ENCODE measurements around the gene PAXIP1.
"Not testable (repeated sequence)": the region's sequence is repeated elsewhere in the genome, so short reads cannot be mapped to it uniquely, and the experiment has no call there.

The PAXIP1 gene, protein sequence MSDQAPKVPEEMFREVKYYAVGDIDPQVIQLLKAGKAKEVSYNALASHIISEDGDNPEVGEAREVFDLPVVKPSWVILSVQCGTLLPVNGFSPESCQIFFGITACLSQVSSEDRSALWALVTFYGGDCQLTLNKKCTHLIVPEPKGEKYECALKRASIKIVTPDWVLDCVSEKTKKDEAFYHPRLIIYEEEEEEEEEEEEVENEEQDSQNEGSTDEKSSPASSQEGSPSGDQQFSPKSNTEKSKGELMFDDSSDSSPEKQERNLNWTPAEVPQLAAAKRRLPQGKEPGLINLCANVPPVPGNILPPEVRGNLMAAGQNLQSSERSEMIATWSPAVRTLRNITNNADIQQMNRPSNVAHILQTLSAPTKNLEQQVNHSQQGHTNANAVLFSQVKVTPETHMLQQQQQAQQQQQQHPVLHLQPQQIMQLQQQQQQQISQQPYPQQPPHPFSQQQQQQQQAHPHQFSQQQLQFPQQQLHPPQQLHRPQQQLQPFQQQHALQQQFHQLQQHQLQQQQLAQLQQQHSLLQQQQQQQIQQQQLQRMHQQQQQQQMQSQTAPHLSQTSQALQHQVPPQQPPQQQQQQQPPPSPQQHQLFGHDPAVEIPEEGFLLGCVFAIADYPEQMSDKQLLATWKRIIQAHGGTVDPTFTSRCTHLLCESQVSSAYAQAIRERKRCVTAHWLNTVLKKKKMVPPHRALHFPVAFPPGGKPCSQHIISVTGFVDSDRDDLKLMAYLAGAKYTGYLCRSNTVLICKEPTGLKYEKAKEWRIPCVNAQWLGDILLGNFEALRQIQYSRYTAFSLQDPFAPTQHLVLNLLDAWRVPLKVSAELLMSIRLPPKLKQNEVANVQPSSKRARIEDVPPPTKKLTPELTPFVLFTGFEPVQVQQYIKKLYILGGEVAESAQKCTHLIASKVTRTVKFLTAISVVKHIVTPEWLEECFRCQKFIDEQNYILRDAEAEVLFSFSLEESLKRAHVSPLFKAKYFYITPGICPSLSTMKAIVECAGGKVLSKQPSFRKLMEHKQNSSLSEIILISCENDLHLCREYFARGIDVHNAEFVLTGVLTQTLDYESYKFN

DNA sequence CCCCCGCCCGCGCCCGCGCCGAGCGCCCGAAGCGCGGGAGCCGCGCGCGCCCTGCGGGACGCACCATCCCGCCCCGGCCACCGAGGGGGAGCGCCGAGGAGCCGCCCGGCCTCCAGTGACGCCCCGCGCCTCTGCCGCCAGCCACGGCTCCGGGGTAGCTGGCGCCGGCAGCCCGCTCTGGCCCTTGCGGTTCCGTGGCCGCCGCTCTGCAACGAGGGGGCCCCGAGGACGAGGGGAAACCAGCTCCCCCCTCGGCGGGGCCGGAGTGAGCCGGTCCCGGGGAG, at the start of gene PAXIP1:
PAXIP1 (minus strand) TSS at position 33 of the 284 bp plus-strand sequence. CDS start 195 bp downstream, outside the sequence.
- Histone ChIP-seq H3K9me3 (ENCODE audit: control insufficient read depth in 2 of 2, low read length in 2 of 2) (no peaks in the 10 kb centered on the region), H3K4me1 (ENCODE audit: control insufficient read depth in 2 of 2, insufficient read depth in 2 of 2, low read length in 2 of 2) (peaks cover 7 to 10% of the 10 kb centered on the region in 2 donors), H3K27me3 (ENCODE audit: control insufficient read depth in 2 of 2, insufficient read depth in 2 of 2, low read length in 2 of 2) (no peaks in the 10 kb centered on the region), H3K9ac (ENCODE audit: low read depth in 1 of 2, low read length in 2 of 2) (peak within 1 kb of the TSS; percentile 80 to 97), H3K4me3 (ENCODE audit: low read length in 2 of 2) (peak within 1 kb of the TSS; percentile 89 to 91), H3K36me3 (ENCODE audit: control insufficient read depth in 2 of 2, insufficient read depth in 2 of 2, low read length in 2 of 2) (peaks cover 1 to 4% of the 10 kb centered on the region in 2 donors), H3K27ac (ENCODE audit: low read depth in 2 of 2, low read length in 2 of 2) (peak within 1 kb of the TSS; percentile 90 to 93)

DNA sequence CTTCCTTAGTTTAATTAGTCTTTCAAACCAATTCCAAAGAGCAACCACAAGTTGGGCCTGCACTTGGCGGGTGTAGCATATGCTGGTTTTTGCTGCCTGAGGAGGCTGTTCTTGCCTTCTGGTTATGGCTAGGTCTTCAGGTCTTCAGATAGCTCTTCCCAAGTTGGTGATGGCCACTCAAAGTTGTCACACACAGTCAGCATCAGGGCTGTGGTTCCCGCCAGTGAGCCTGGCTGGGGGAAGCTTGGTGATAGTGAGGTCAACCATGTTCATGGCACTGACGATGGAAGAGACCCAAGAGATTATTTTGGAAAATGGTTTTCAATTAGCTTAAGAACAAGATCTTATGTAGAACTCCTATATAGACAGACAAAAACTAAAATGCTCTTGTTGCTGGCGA, 48.4 kb upstream of the PAXIP1 start:
- no peaks in the 10 kb centered on the region for H3K36me3 ChIP-seq (ENCODE audit: control insufficient read depth in 2 of 2, insufficient read depth in 2 of 2, low read length in 2 of 2)
- H3K4me3 ChIP-seq (ENCODE audit: low read length in 2 of 2): no peak overlapping the region
- no peaks in the 10 kb centered on the region for H3K4me1 ChIP-seq (ENCODE audit: control insufficient read depth in 2 of 2, insufficient read depth in 2 of 2, low read length in 2 of 2)
- no peak overlapping the region for H3K27ac ChIP-seq (ENCODE audit: low read depth in 2 of 2, low read length in 2 of 2)
- H3K9ac ChIP-seq (ENCODE audit: low read depth in 1 of 2, low read length in 2 of 2): no peak overlapping the region
- no peaks in the 10 kb centered on the region for H3K9me3 ChIP-seq (ENCODE audit: control insufficient read depth in 2 of 2, low read length in 2 of 2)
- no peaks in the 10 kb centered on the region for H3K27me3 ChIP-seq (ENCODE audit: control insufficient read depth in 2 of 2, insufficient read depth in 2 of 2, low read length in 2 of 2)

DNA sequence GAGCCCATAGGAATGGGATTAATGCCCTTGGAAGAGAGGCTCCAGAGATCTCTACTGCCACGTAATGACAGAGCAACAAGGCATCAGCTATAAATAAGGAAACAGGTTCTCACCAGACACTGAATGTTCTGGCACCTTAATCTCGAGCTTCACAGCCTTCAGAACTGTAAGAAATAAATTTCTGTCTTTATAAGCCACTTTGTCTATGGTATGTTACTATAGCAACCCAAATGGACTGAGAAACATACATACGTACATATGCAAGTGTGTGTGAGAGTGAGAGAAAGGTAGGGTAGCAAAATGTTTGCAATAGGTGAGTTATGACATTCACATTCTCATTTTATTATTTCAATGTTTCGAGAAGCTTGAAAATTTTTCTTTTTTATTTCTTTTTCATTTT, 45.1 kb upstream of the PAXIP1 start:
- no peaks in the 10 kb centered on the region for H3K27me3 ChIP-seq (ENCODE audit: control insufficient read depth in 2 of 2, insufficient read depth in 2 of 2, low read length in 2 of 2)
- H3K4me3 ChIP-seq (ENCODE audit: low read length in 2 of 2): no peak overlapping the region
- no peak overlapping the region for H3K9ac ChIP-seq (ENCODE audit: low read depth in 1 of 2, low read length in 2 of 2)
- H3K27ac ChIP-seq (ENCODE audit: low read depth in 2 of 2, low read length in 2 of 2): no peak overlapping the region
- H3K36me3 ChIP-seq (ENCODE audit: control insufficient read depth in 2 of 2, insufficient read depth in 2 of 2, low read length in 2 of 2): no peaks in the 10 kb centered on the region
- H3K4me1 ChIP-seq (ENCODE audit: control insufficient read depth in 2 of 2, insufficient read depth in 2 of 2, low read length in 2 of 2): no peaks in the 10 kb centered on the region
- H3K9me3 ChIP-seq (ENCODE audit: control insufficient read depth in 2 of 2, low read length in 2 of 2): no peaks in the 10 kb centered on the region

DNA sequence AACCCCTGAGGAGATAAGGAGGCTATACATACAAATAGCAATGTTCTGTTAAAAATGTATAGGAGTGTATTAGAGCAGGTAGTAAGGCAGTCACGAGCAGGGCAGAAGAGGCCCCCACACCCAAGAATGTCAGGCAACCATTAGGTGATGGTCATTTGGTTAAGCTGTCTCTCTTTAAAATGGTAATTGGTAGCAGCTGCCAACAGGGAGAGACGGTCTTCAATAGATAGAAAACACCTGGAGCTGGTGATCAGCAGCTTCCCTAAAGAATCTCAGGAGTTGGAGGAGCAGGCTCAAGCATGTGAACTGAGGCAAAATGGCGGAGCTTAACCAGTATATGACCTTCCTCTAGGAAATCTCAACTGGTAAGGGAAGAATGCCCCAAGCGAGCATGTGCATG, 40.8 kb upstream of the PAXIP1 start:
- no peak overlapping the region for H3K4me3 ChIP-seq (ENCODE audit: low read length in 2 of 2)
- no peaks in the 10 kb centered on the region for H3K36me3 ChIP-seq (ENCODE audit: control insufficient read depth in 2 of 2, insufficient read depth in 2 of 2, low read length in 2 of 2)
- H3K4me1 ChIP-seq (ENCODE audit: control insufficient read depth in 2 of 2, insufficient read depth in 2 of 2, low read length in 2 of 2): no peaks in the 10 kb centered on the region
- no peak overlapping the region for H3K9ac ChIP-seq (ENCODE audit: low read depth in 1 of 2, low read length in 2 of 2)
- no peaks in the 10 kb centered on the region for H3K27me3 ChIP-seq (ENCODE audit: control insufficient read depth in 2 of 2, insufficient read depth in 2 of 2, low read length in 2 of 2)
- no peaks in the 10 kb centered on the region for H3K9me3 ChIP-seq (ENCODE audit: control insufficient read depth in 2 of 2, low read length in 2 of 2)
- no peak overlapping the region for H3K27ac ChIP-seq (ENCODE audit: low read depth in 2 of 2, low read length in 2 of 2)

DNA sequence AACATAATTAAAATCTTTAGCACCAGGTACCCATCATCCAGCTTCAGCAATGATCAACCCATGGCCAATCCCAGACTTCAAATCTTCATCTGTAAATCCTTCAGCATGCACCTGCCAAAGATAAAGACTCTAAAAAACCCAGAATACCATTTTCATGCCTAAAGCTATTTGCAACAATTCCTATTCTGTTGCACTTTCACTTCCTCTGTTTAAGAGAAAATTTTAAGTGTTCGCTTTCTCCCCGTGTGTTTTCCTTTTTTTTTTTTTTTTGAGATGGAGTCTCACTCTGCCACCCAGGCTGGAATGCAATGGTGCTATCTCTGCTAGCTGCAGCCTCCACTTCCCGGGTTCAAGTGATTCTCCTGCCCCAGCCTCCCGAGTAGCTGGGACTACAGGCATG, 35.4 kb upstream of the PAXIP1 start:
- no peaks in the 10 kb centered on the region for H3K36me3 ChIP-seq (ENCODE audit: control insufficient read depth in 2 of 2, insufficient read depth in 2 of 2, low read length in 2 of 2)
- H3K27ac ChIP-seq (ENCODE audit: low read depth in 2 of 2, low read length in 2 of 2): no peak overlapping the region
- no peak overlapping the region for H3K4me3 ChIP-seq (ENCODE audit: low read length in 2 of 2)
- H3K4me1 ChIP-seq (ENCODE audit: control insufficient read depth in 2 of 2, insufficient read depth in 2 of 2, low read length in 2 of 2): no peaks in the 10 kb centered on the region
- no peaks in the 10 kb centered on the region for H3K27me3 ChIP-seq (ENCODE audit: control insufficient read depth in 2 of 2, insufficient read depth in 2 of 2, low read length in 2 of 2)
- no peaks in the 10 kb centered on the region for H3K9me3 ChIP-seq (ENCODE audit: control insufficient read depth in 2 of 2, low read length in 2 of 2)
- no peak overlapping the region for H3K9ac ChIP-seq (ENCODE audit: low read depth in 1 of 2, low read length in 2 of 2)

DNA sequence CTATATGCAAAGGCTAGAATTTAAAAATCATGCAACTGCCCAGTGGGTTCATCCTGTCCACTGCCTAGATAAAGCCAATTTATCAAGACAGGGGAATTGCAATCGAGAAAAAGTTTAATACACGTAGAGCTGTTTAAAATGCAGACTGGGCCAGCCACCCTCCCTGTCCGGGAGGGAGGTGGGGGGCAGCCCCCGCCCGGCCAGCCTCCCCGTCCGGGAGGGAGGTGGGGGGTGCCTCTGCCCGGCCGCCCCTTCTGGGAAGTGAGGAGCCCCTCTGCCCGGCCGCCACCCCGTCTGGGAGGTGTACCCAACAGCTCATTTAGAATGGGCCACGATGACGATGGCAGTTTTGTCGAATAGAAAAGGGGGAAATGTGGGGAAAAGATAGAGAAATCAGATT, 31.6 kb upstream of the PAXIP1 start:
- H3K9me3 ChIP-seq (ENCODE audit: control insufficient read depth in 2 of 2, low read length in 2 of 2); H3K27ac ChIP-seq (ENCODE audit: low read depth in 2 of 2, low read length in 2 of 2); H3K4me1 ChIP-seq (ENCODE audit: control insufficient read depth in 2 of 2, insufficient read depth in 2 of 2, low read length in 2 of 2); H3K27me3 ChIP-seq (ENCODE audit: control insufficient read depth in 2 of 2, insufficient read depth in 2 of 2, low read length in 2 of 2); H3K4me3 ChIP-seq (ENCODE audit: low read length in 2 of 2); H3K36me3 ChIP-seq (ENCODE audit: control insufficient read depth in 2 of 2, insufficient read depth in 2 of 2, low read length in 2 of 2); H3K9ac ChIP-seq (ENCODE audit: low read depth in 1 of 2, low read length in 2 of 2): not testable (repeated sequence)

DNA sequence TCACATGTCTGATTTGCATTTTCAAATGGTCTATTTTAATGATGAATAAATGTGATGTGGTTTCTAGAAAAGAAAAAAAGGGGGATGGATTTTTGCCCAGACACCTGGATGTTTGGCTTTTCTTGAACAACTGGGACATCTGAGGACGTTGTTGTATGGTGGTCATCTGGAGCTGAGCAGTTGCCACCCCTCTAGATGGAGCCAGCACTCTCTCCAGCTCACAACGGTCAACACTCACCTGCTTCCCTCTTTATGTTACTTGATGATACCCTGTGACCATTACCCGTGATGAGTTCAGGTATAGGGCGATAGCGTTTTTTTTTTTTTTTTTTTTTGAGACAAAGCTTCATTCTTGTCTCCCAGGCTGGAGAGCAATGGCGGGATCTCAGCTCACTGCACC, 30.1 kb upstream of the PAXIP1 start:
- no peak overlapping the region for H3K9ac ChIP-seq (ENCODE audit: low read depth in 1 of 2, low read length in 2 of 2)
- H3K4me1 ChIP-seq (ENCODE audit: control insufficient read depth in 2 of 2, insufficient read depth in 2 of 2, low read length in 2 of 2): no peaks in the 10 kb centered on the region
- no peaks in the 10 kb centered on the region for H3K9me3 ChIP-seq (ENCODE audit: control insufficient read depth in 2 of 2, low read length in 2 of 2)
- H3K27ac ChIP-seq (ENCODE audit: low read depth in 2 of 2, low read length in 2 of 2): no peak overlapping the region
- H3K36me3 ChIP-seq (ENCODE audit: control insufficient read depth in 2 of 2, insufficient read depth in 2 of 2, low read length in 2 of 2): no peaks in the 10 kb centered on the region
- H3K27me3 ChIP-seq (ENCODE audit: control insufficient read depth in 2 of 2, insufficient read depth in 2 of 2, low read length in 2 of 2): no peaks in the 10 kb centered on the region
- H3K4me3 ChIP-seq (ENCODE audit: low read length in 2 of 2): no peak overlapping the region

DNA sequence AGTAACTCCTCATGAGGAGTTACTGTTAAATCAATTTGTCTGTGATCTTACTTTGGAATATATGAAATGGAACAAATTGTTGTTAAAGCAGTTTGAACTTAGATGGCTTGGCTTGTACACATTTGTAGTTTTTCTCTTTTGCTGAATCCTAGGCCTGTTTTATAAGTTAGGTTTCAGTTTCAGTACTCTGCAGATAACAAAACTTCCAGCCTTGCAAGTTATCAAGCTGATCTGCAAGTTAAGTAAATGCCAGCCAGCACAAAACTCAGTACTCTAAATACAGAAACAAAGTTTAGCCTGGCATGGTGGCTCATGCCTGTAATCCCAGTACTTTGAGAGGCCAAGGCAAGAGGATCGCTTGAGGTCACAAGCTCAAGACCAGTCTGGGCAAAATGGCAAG, 25.0 kb upstream of the PAXIP1 start:
- H3K4me3 ChIP-seq (ENCODE audit: low read length in 2 of 2): no peak overlapping the region
- H3K9me3 ChIP-seq (ENCODE audit: control insufficient read depth in 2 of 2, low read length in 2 of 2): no peaks in the 10 kb centered on the region
- H3K9ac ChIP-seq (ENCODE audit: low read depth in 1 of 2, low read length in 2 of 2): no peak overlapping the region
- no peak overlapping the region for H3K27ac ChIP-seq (ENCODE audit: low read depth in 2 of 2, low read length in 2 of 2)
- H3K4me1 ChIP-seq (ENCODE audit: control insufficient read depth in 2 of 2, insufficient read depth in 2 of 2, low read length in 2 of 2): no peaks in the 10 kb centered on the region
- H3K27me3 ChIP-seq (ENCODE audit: control insufficient read depth in 2 of 2, insufficient read depth in 2 of 2, low read length in 2 of 2): no peaks in the 10 kb centered on the region
- H3K36me3 ChIP-seq (ENCODE audit: control insufficient read depth in 2 of 2, insufficient read depth in 2 of 2, low read length in 2 of 2): no peaks in the 10 kb centered on the region

DNA sequence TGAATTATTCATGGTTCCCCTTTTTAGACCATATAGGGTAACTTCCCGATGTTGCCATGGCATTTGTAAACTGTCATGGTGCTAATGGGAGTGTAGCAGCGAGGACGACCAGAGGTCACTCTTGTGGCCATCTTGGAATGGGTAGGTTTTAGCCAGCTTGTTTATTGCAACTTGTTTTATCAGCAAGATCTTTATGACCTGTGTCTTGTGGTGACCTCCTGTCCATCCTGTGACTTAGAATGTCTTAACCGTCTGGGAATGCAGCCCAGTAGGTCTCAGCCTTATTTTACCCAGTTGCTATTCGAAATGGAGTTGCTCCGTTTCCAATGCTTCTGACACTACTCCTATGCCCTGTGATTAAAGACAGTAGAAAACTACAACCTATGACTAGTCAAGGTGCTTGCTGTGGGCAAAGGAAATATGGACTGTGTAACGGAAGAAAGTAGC, 18.8 kb upstream of the PAXIP1 start:
- no peaks in the 10 kb centered on the region for H3K9me3 ChIP-seq (ENCODE audit: control insufficient read depth in 2 of 2, low read length in 2 of 2)
- no peaks in the 10 kb centered on the region for H3K4me1 ChIP-seq (ENCODE audit: control insufficient read depth in 2 of 2, insufficient read depth in 2 of 2, low read length in 2 of 2)
- H3K9ac ChIP-seq (ENCODE audit: low read depth in 1 of 2, low read length in 2 of 2): no peak overlapping the region
- no peaks in the 10 kb centered on the region for H3K36me3 ChIP-seq (ENCODE audit: control insufficient read depth in 2 of 2, insufficient read depth in 2 of 2, low read length in 2 of 2)
- H3K27ac ChIP-seq (ENCODE audit: low read depth in 2 of 2, low read length in 2 of 2): no peak overlapping the region
- H3K4me3 ChIP-seq (ENCODE audit: low read length in 2 of 2): no peak overlapping the region
- H3K27me3 ChIP-seq (ENCODE audit: control insufficient read depth in 2 of 2, insufficient read depth in 2 of 2, low read length in 2 of 2): peaks cover 0 to 2% of the 10 kb centered on the region in 2 donors

DNA sequence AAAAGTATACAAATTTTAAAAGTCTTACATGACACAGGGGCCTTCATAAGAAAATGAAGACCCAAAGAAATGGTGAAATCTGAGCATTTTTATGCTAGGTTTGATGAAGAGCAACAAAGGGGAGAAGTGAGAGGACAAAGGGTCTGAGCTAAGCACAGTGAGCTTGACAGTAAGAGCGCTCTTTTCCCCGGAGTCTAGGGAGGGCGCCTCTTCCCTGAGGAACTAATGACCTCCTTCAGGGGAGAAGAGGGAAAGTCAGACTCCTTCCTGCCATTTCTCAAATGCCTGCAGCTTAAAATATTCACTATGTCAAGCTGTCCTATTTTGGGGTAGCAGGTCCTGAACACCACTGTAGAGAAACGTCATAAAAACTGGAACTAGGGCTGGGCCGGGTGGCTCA, 18.1 kb upstream of the PAXIP1 start:
- Histone ChIP-seq H3K27me3 (ENCODE audit: control insufficient read depth in 2 of 2, insufficient read depth in 2 of 2, low read length in 2 of 2) (peaks cover 0 to 2% of the 10 kb centered on the region in 2 donors), H3K27ac (ENCODE audit: low read depth in 2 of 2, low read length in 2 of 2) (no peak overlapping the region)

More for the DNA sequence above, 18.1 kb upstream of the PAXIP1 start:
- H3K4me1 ChIP-seq (ENCODE audit: control insufficient read depth in 2 of 2, insufficient read depth in 2 of 2, low read length in 2 of 2): no peaks in the 10 kb centered on the region
- H3K9ac ChIP-seq (ENCODE audit: low read depth in 1 of 2, low read length in 2 of 2): no peak overlapping the region
- H3K9me3 ChIP-seq (ENCODE audit: control insufficient read depth in 2 of 2, low read length in 2 of 2): no peaks in the 10 kb centered on the region
- no peaks in the 10 kb centered on the region for H3K36me3 ChIP-seq (ENCODE audit: control insufficient read depth in 2 of 2, insufficient read depth in 2 of 2, low read length in 2 of 2)
- H3K4me3 ChIP-seq (ENCODE audit: low read length in 2 of 2): no peak overlapping the region

All from mucosa of rectum (tissue), 2 donors.